OCI-LY3 (cell line): ENCODE measurements around the gene PAK1.
A peak's percentile ranks its signal among the peaks of the same experiment; 100 is the strongest.
"Not testable (repeated sequence)": the region's sequence is repeated elsewhere in the genome, so short reads cannot be mapped to it uniquely, and the experiment has no call there.

ENCODE experiments used
- H2AFZ ChIP-seq: fragments of 200-600, 300-600 bp; shearing (Covaris generic); 2 replicates; pipeline ENCODE4 v1.6.0; 2014; ENCODE audit warnings: antibody characterized with exemption, low read depth, low read length
- H3K27ac ChIP-seq: fragments of 200-600, 300-600 bp; sonication (generic); 2 replicates; pipeline ENCODE4 v1.5.1; 2014; ENCODE audit warnings: mild to moderate bottlenecking, low read length, moderate library complexity, mixed read lengths
- H3K27me3 ChIP-seq: fragments of 200-600, 300-600 bp; sonication (generic); 2 replicates; pipeline ENCODE4 v1.6.1; 2014; ENCODE audit warnings: low read depth, low read length, mixed read lengths
- H3K36me3 ChIP-seq: fragments of 200-600, 300-600 bp; sonication (generic); replicated peaks from 2 replicates; pipeline ENCODE3; 2014; ENCODE audit warnings: low read depth, low read length, mixed read lengths
- H3K4me1 ChIP-seq: fragments of 300-600, 200-600 bp; sonication (generic); 2 replicates; pipeline ENCODE4 v1.6.1; 2014; ENCODE audit warnings: low read length, mixed read lengths
- H3K4me2 ChIP-seq: fragments of 200-600, 300-600 bp; sonication (generic); 2 replicates; pipeline ENCODE4 v1.6.1; 2014; ENCODE audit warnings: low read length, mixed read lengths
- H3K4me3 ChIP-seq: fragments of 300-600, 200-600 bp; sonication (generic); 2 replicates; pipeline ENCODE4 v1.5.1; 2014; ENCODE audit warnings: antibody characterized with exemption, mild to moderate bottlenecking, low read length, moderate library complexity
- H3K79me2 ChIP-seq: fragments of 300-600, 200-600 bp; shearing (Covaris generic); 2 replicates; pipeline ENCODE4 v1.6.1; 2014; ENCODE audit warnings: mild to moderate bottlenecking, low read length, mixed read lengths
- H3K9ac ChIP-seq: fragments of 300-600, 200-600 bp; shearing (Covaris generic); 2 replicates; pipeline ENCODE4 v1.6.0; 2014; ENCODE audit warnings: mild to moderate bottlenecking, low read length, moderate library complexity
- H3K9me3 ChIP-seq: fragments of 200-600, 300-600 bp; shearing (Covaris generic); 2 replicates; pipeline ENCODE4 v1.6.1; 2014; ENCODE audit warnings: low read length, mixed read lengths; ENCODE audit not compliant: insufficient read depth
- H4K20me1 ChIP-seq: fragments of 200-600, 300-600 bp; sonication (generic); 2 replicates; pipeline ENCODE4 v1.6.1; 2016; ENCODE audit warnings: low read length, mixed read lengths; ENCODE audit not compliant: insufficient read depth
- CTCF ChIP-seq: fragments of 200-600, 300-600 bp; sonication (generic); IDR thresholded peaks from 2 replicates; pipeline ENCODE4 v1.5.1; 2014; ENCODE audit warnings: antibody characterized with exemption, low read length, low read depth
- EZH2phosphoT487 ChIP-seq: fragments of 200-600 bp; shearing (Covaris generic); IDR thresholded peaks from 2 replicates; pipeline ENCODE4 v1.6.1; 2018; ENCODE audit warnings: antibody characterized with exemption, mixed run types, low read depth

The PAK1 gene

GRCh38 chr11:77308838-77309237, 165.1 kb downstream of the PAK1 start:
- no peaks in the 10 kb centered on the region for H3K27me3 ChIP-seq
- no peak overlapping the region for H3K9ac ChIP-seq
- no peak overlapping the region for H3K4me2 ChIP-seq
- no peaks in the 10 kb centered on the region for H4K20me1 ChIP-seq
- no peak overlapping the region for H2AFZ ChIP-seq
- no peaks in the 10 kb centered on the region for H3K79me2 ChIP-seq
- no peaks in the 10 kb centered on the region for H3K9me3 ChIP-seq
- TF ChIP-seq EZH2phosphoT487 (no peak), CTCF (no peak)
- H3K4me1 ChIP-seq, result no peaks in the 10 kb centered on the region
- no peak overlapping the region for H3K27ac ChIP-seq
- H3K4me3 ChIP-seq, result no peak overlapping the region
- no peaks in the 10 kb centered on the region for H3K36me3 ChIP-seq

- no peak overlapping the region for H3K4me3 ChIP-seq
- H3K9ac ChIP-seq, result no peak overlapping the region
- H3K4me1 ChIP-seq, result peaks cover 15% of the 10 kb centered on the region
- H3K4me2 ChIP-seq, result no peak overlapping the region
- no peaks in the 10 kb centered on the region for H4K20me1 ChIP-seq
- TF ChIP-seq EZH2phosphoT487, result no peak
- TF ChIP-seq CTCF, result no peak
- H2AFZ ChIP-seq, result no peak overlapping the region
- no peaks in the 10 kb centered on the region for H3K79me2 ChIP-seq
- no peak overlapping the region for H3K27ac ChIP-seq
- H3K9me3 ChIP-seq, result no peaks in the 10 kb centered on the region
- H3K27me3 ChIP-seq, result no peaks in the 10 kb centered on the region
- no peaks in the 10 kb centered on the region for H3K36me3 ChIP-seq
These were observed 170.6 kb downstream of the PAK1 start for GRCh38 chr11:77303328-77303727.

GRCh38 chr11:77302752-77303151, 171.1 kb downstream of the PAK1 start:
- H3K9ac ChIP-seq, result no peak overlapping the region
- no peak overlapping the region for H3K27ac ChIP-seq
- H3K36me3 ChIP-seq, result no peaks in the 10 kb centered on the region
- H3K27me3 ChIP-seq, result no peaks in the 10 kb centered on the region
- no peak overlapping the region for H2AFZ ChIP-seq
- H3K9me3 ChIP-seq, result no peaks in the 10 kb centered on the region
- peaks cover 15% of the 10 kb centered on the region for H3K4me1 ChIP-seq
- no peak overlapping the region for H3K4me3 ChIP-seq
- TF ChIP-seq CTCF (no peak), EZH2phosphoT487 (no peak)
- H3K4me2 ChIP-seq, result no peak overlapping the region
- no peaks in the 10 kb centered on the region for H3K79me2 ChIP-seq
- no peaks in the 10 kb centered on the region for H4K20me1 ChIP-seq

- Histone ChIP-seq H3K27me3 (no peaks in the 10 kb centered on the region), H3K4me1 (peaks cover 15% of the 10 kb centered on the region), H3K79me2 (no peaks in the 10 kb centered on the region), H3K9me3 (no peaks in the 10 kb centered on the region), H3K4me2 (no peak within 1 kb of the TSS), H4K20me1 (no peaks in the 10 kb centered on the region), H2AFZ (no peak within 1 kb of the TSS), H3K27ac (no peak within 1 kb of the TSS), H3K4me3 (no peak within 1 kb of the TSS), H3K36me3 (no peaks in the 10 kb centered on the region), H3K9ac (no peak within 1 kb of the TSS)
- TF ChIP-seq EZH2phosphoT487, result no peak
These were observed 172.4 kb downstream of the PAK1 start, which contains the start of gene GDPD4 for GRCh38 chr11:77301510-77301909. GDPD4 (minus strand) TSS chr11:77301686; CDS start chr11:77285137, 16,549 bp downstream.

- Histone ChIP-seq H3K79me2 (no peaks in the 10 kb centered on the region), H2AFZ (no peak overlapping the region), H3K27me3 (no peaks in the 10 kb centered on the region), H3K27ac (no peak overlapping the region), H3K9me3 (no peaks in the 10 kb centered on the region), H4K20me1 (no peaks in the 10 kb centered on the region), H3K4me2 (no peak overlapping the region), H3K9ac (no peak overlapping the region), H3K4me1 (peaks cover 15% of the 10 kb centered on the region), H3K36me3 (no peaks in the 10 kb centered on the region), H3K4me3 (no peak overlapping the region)
- TF ChIP-seq EZH2phosphoT487, result no peak
These were observed 173.2 kb downstream of the PAK1 start for GRCh38 chr11:77300695-77301094.

GRCh38 chr11:77300028-77300427, 173.9 kb downstream of the PAK1 start:
- not testable (repeated sequence) for H3K27ac ChIP-seq, H4K20me1 ChIP-seq, H3K36me3 ChIP-seq, H3K9ac ChIP-seq, H3K9me3 ChIP-seq, H3K4me3 ChIP-seq, H3K79me2 ChIP-seq, H3K27me3 ChIP-seq
- 0 out of 2 replicates have a peak overlapping the region, but pooled peaks have one; percentile 19 for H3K4me2 ChIP-seq
- H2AFZ ChIP-seq, result peak overlapping the region; percentile 51; the same call in 1 of the 2 replicates
- H3K4me1 ChIP-seq, result peaks cover 15% of the 10 kb centered on the region
